ENCODE results near the gene PIAS2. TPM values are rescaled to one million over a fixed set of nuclear protein-coding genes. Genes with fewer than 3 reads are reported as not detected.

PIAS2 gene
- polyA plus RNA-seq, 3 donors = 9.9 to 13.2 (median 11.0) TPM

- Histone ChIP-seq H3K27ac (ENCODE audit: low read depth in 1 of 2, low read length in 2 of 2) (no peak overlapping the region), H2AFZ (ENCODE audit: insufficient read depth, low read depth, low read length, poor library complexity, severe bottlenecking) (no peak overlapping the region), H3K4me2 (replicated peaks; ENCODE audit: extremely low read depth, low read length, poor library complexity, severe bottlenecking) (no peak overlapping the region), H3K9me3 (replicated peaks in 1 of 2; ENCODE audit: control insufficient read depth in 1 of 2, insufficient read depth in 1 of 2, low read length in 2 of 2) (no peaks in the 10 kb centered on the region), H3K27me3 (ENCODE audit: control insufficient read depth in 2 of 2, insufficient read depth in 2 of 2, low read length in 2 of 2) (no peaks in the 10 kb centered on the region), H3K9ac (ENCODE audit: insufficient read depth, low read length, poor library complexity, severe bottlenecking) (no peak overlapping the region), H3K4me3 (replicated peaks in 1 of 3; ENCODE audit: low read depth in 2 of 3, low read length in 3 of 3) (no peak overlapping the region), H4K20me1 (ENCODE audit: insufficient read depth, low read length) (no peaks in the 10 kb centered on the region), H3K79me2 (ENCODE audit: insufficient read depth, low read length) (no peaks in the 10 kb centered on the region), H3K36me3 (replicated peaks in 1 of 2; ENCODE audit: control insufficient read depth in 1 of 2, insufficient read depth in 2 of 2, low read length in 2 of 2) (peaks cover 3 to 32% of the 10 kb centered on the region in 2 donors), H3K4me1 (ENCODE audit: control insufficient read depth in 1 of 2, insufficient read depth in 2 of 2, low read length in 2 of 2) (no peaks in the 10 kb centered on the region)
- no CpG with 5 or more reads among the region's 3 CpGs for WGBS (ENCODE audit: insufficient coverage)
- TF ChIP-seq, protein P1, sequence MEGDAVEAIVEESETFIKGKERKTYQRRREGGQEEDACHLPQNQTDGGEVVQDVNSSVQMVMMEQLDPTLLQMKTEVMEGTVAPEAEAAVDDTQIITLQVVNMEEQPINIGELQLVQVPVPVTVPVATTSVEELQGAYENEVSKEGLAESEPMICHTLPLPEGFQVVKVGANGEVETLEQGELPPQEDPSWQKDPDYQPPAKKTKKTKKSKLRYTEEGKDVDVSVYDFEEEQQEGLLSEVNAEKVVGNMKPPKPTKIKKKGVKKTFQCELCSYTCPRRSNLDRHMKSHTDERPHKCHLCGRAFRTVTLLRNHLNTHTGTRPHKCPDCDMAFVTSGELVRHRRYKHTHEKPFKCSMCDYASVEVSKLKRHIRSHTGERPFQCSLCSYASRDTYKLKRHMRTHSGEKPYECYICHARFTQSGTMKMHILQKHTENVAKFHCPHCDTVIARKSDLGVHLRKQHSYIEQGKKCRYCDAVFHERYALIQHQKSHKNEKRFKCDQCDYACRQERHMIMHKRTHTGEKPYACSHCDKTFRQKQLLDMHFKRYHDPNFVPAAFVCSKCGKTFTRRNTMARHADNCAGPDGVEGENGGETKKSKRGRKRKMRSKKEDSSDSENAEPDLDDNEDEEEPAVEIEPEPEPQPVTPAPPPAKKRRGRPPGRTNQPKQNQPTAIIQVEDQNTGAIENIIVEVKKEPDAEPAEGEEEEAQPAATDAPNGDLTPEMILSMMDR (IDR thresholded peaks at IDR 0.05) = no peak
- H3K4me1 Mint-ChIP-seq = no peaks in the 10 kb centered on the region
- intact Hi-C loops (cut with micrococcal nuclease) = no loop called here
- no peak overlapping the region for H3K27ac Mint-ChIP-seq
- H3K9me3 Mint-ChIP-seq = no peaks in the 10 kb centered on the region
- no peak for DNase-seq
- no peak overlapping the region for H3K4me3 Mint-ChIP-seq
- no peaks in the 10 kb centered on the region for H3K27me3 Mint-ChIP-seq (ENCODE audit: low read depth in 3 of 3)
- peaks cover 17 to 24% of the 10 kb centered on the region in 2 donors for H3K36me3 Mint-ChIP-seq
Observed at GRCh38 chr18:46821856-46822711, 95.2 kb downstream of the PIAS2 start.

GRCh38 chr18:46820863-46821262 is 96.4 kb downstream of the PIAS2 start:
- H3K9ac ChIP-seq (ENCODE audit: insufficient read depth, low read length, poor library complexity, severe bottlenecking) = no peak overlapping the region
- H3K4me1 ChIP-seq (ENCODE audit: control insufficient read depth in 1 of 2, insufficient read depth in 2 of 2, low read length in 2 of 2) = no peaks in the 10 kb centered on the region
- peaks cover 3 to 20% of the 10 kb centered on the region in 2 donors for H3K36me3 ChIP-seq (replicated peaks in 1 of 2; ENCODE audit: control insufficient read depth in 1 of 2, insufficient read depth in 2 of 2, low read length in 2 of 2)
- no peak overlapping the region for H3K4me2 ChIP-seq (replicated peaks; ENCODE audit: extremely low read depth, low read length, poor library complexity, severe bottlenecking)
- intact Hi-C loops (cut with micrococcal nuclease) = no loop called here
- Mint-ChIP-seq H3K27me3 (ENCODE audit: low read depth in 3 of 3) (no peaks in the 10 kb centered on the region), H3K4me1 (no peaks in the 10 kb centered on the region), H3K4me3 (no peak overlapping the region), H3K27ac (no peak overlapping the region), H3K36me3 (peaks cover 15 to 24% of the 10 kb centered on the region in 2 donors), H3K9me3 (no peaks in the 10 kb centered on the region)
- H3K79me2 ChIP-seq (ENCODE audit: insufficient read depth, low read length) = no peaks in the 10 kb centered on the region
- WGBS (ENCODE audit: insufficient coverage) = 92% methylated on average over 6 of the region's 6 CpGs
- H3K4me3 ChIP-seq (replicated peaks in 1 of 3; ENCODE audit: low read depth in 2 of 3, low read length in 3 of 3) = no peak overlapping the region
- DNase-seq = no peak
- no peaks in the 10 kb centered on the region for H4K20me1 ChIP-seq (ENCODE audit: insufficient read depth, low read length)
- H3K9me3 ChIP-seq (replicated peaks in 1 of 2; ENCODE audit: control insufficient read depth in 1 of 2, insufficient read depth in 1 of 2, low read length in 2 of 2) = no peaks in the 10 kb centered on the region
- no peaks in the 10 kb centered on the region for H3K27me3 ChIP-seq (ENCODE audit: control insufficient read depth in 2 of 2, insufficient read depth in 2 of 2, low read length in 2 of 2)
- TF ChIP-seq, protein P1 (IDR thresholded peaks at IDR 0.05) = no peak
- H2AFZ ChIP-seq (ENCODE audit: insufficient read depth, low read depth, low read length, poor library complexity, severe bottlenecking) = no peak overlapping the region
- no peak overlapping the region for H3K27ac ChIP-seq (ENCODE audit: low read depth in 1 of 2, low read length in 2 of 2)

Data from CD14-positive monocyte (primary cell).